AG09319 (cell line): ENCODE data around the gene PSPN.

Experiments used
- DNase-seq: peaks from one replicate; pipeline ENCODE4 v3.0.0-alpha.2; 2010; ENCODE audit warnings: low read depth; ENCODE audit errors: extremely low read depth
- CTCF ChIP-seq: IDR thresholded peaks from 2 replicates; pipeline ENCODE4 v1.5.1; 2011; ENCODE audit warnings: low read depth, mild to moderate bottlenecking, inconsistent platforms, low read length, moderate library complexity

The PSPN gene

GRCh38 chr19:6417713-6418561, 42.2 kb upstream of the PSPN start:
- peak; percentile 40 for TF ChIP-seq CTCF
- no peak for DNase-seq

GRCh38 chr19:6416658-6417405, 41.1 kb upstream of the PSPN start:
- DNase-seq, result no peak
- no peak for TF ChIP-seq CTCF

GRCh38 chr19:6415591-6416190, 40.0 kb upstream of the PSPN start:
- DNase-seq, result no peak
- TF ChIP-seq CTCF, result no peak

DNA sequence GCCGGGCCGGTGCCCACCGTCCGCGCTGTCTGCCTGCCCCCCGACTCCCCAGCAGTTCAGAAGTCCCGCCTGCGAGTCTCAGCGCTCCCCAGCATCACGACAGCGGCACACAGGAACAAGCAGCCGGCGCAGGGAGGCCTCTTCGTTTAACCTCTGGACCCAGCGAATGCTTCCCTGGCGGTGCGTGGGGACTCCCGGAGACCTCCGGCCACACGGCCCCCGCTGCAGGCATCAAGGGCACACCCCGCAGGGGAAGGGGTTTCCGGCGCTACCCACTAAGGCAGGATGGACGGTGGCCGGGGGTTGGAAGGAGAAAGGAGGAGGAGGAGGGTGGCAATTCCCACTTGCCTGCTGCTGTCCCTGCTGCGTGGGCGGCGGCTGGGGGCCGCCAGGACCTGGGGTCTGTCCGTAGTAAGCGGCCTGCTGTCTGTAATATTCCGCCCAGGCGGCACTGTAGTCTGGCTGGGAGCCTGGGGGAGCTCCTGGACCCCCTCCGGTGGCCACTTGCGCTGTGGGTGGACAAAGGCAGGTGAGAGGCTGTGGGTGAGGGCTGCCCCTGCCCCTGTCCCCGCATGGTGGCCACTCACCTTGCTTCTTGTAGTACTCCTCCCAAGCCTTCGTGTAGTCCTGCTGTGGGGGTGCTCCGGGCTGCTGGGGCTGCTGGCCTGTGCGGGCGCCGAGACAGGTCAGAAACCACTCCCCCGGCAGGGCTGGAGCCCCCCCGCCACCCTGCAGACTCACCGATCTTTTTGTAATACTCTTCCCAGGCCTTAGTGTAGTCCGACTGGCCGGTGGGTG, 39.3 kb upstream of the PSPN start:
- DNase-seq, result no peak
- no peak for TF ChIP-seq CTCF

DNA sequence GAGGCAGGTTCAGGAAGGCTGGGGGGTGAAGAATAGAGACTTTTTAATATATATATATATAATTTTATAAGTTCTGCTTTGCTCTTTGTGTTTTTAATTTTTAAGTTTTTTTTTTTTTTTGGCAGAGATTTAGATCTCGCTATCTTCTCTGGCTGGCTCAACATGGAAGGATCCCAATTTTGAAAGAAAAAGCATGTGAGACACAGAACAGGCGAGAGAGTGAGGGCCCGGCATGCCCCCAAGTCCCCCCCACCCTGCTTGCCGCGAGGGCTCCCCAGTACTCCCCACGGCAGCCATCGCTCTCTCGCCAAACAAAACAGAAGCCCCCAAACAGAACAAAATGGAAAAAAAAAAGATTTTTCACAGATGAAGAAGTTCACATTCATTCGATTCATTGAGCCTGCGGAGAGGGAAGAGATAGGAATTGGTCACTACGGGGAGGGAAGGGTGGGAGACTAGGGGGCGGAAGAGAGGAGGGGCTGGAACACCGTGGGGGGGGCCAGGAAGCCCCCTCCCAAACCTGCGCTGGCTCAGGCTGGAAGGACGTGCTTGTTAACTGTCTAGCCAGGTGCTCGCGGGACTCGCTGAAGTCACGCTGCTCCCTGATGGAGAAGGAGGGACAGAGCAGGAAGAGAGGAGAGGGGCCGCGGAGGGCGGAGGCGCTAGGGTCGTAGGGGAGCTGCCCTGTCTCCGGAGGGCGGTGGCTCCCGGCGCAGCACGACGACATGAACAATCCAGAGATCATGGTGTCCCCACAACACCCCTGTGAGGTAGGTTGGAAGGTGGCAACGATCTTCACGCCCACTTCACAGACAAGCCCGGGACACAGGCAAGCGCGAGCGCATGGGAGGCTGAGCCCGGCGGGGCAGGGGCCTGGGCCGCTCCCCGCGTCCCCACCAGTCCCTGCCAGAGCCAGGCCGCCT, 38.2 kb upstream of the PSPN start:
- DNase-seq, result no peak
- TF ChIP-seq CTCF, result no peak

DNA sequence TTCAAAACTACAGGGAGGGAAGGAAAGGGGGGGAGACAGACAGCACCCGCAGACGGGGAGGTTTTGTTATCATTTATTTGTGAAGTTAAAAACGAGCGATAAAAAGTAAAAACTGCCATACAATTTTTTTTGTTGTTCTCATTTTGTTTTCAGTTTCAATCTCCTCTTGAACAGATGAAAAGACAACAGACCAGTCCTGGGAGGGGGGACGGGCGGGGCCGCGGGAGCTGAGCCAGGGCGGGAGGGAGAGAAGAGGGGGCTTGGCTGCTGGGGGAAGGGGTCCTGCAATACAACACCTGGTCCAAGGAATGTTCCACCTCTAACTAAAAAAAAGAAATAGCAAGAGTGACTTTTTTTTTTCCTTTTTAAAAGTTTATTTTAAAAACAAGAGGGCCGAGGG, 37.6 kb upstream of the PSPN start:
- DNase-seq, result no peak
- TF ChIP-seq CTCF, result no peak
